GM21515 (cell line): ENCODE results near the gene CIAO3.

Source experiments
- ATAC-seq: cut with Tn5 transposase; IDR thresholded peaks from one replicate; pipeline ENCODE4 v1.9.1; 2021; ENCODE audit not compliant: unreplicated experiment

The CIAO3 gene

DNA sequence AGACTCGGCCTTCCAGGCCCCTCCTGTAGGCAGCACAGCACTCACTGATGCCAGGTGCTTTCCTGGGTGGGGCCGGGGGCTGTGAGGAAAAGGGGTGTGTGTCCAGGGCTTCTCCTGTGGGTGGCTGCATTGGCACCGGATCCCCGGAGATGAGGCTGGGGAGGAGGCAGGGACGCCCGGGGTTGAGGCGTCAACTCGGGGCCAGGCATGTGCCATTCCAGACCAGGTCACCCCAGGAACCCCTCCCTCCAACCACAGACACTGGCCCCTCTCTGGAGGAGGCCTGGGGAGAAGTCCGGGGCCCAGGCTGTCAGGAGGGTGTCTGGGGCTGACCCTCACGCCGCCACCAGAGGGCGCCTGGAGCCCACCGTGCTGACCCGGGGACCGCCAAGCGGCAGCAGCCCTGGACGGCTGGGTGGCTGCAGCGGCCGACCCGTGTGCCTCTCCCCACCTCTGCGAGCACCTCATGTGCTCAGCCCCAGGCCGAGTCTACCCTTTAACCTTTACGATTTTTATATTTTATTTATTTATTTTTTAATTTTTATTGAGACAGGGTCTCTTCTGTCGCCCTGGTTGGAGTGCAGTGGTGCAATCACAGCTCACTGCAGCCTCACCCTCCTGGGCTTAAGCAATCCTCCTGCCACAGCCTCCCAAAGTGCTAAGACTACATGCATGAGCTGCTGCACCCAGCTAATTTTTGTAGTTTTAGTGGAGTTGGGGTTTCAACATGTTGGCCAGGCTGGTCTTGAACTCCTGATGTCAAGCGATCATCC is 29.1 kb downstream of the CIAO3 start:
- ATAC-seq = no peak

GRCh38 chr16:711084-711483 is 29.7 kb downstream of the CIAO3 start:
- no peak for ATAC-seq

- no peak for ATAC-seq
Measured at GRCh38 chr16:710500-711075, 30.2 kb downstream of the CIAO3 start.

DNA sequence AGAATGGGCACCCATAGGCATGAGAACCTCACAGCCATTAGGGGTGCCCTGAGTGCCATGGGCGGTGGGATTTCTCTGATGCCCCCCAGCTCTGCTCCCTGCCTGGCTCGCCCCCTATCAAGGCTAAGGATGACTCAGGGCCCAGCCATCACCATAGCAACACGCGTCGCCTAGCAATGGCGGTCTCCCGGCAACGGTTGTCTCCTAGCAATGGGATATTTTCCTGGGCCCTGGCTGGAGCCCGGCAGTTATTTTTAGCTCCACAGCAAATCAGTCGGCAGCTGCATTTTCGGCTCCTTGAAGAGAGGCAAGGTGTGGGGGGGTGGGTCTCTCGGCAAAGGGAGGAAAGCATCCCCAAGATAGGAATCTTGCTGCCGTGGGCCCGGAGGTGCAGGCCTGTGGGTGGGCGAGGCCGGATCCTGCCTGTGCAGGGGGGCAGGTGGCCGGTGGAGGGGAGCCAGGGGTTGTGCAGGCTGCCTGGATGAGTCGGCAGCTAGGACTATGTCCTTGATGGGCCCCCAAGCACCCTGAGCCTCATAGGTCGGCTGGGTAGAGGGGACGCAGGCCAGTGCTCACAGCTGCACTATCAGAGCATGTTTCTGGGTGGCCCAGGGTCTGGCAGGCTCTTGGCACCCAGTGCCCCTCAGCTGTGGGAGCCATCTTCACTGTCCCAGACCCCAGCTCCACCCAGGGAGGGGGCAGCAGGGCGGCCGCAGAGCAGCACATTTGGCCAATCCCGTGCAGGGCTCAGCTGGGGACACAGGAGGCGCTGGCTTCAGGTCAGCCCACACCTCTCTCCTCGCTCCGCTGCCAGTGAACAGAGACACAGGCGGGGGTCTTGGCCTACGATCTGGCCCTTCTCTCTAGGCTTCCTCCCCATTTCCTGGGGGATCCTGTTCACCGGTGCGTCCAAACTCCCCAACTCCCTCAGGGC is 31.0 kb downstream of the CIAO3 start:
- no peak for ATAC-seq

- ATAC-seq = no peak
Measured at GRCh38 chr16:708959-709358, 31.8 kb downstream of the CIAO3 start.

DNA sequence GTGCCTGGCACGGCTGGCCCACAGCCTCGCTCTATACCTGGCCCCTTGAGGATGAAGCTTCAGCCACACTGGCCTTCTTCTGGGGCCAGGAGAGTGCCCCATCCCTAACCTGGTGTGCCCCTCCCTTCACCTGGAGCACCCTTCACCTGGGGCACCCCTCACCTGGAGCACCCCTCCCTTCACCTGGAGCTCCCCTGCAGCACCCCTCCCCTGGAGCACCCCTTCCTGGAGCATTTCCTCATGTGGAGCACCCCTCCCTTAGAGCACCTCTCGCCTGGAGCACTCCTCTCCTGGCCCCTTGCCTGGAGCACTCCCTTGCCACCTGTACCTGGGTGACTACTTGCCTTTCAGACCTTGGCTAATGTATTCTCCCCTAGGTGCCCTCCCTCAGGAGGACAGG is 32.8 kb downstream of the CIAO3 start:
- no peak for ATAC-seq

- ATAC-seq = no peak
Measured at GRCh38 chr16:707062-707538, 33.7 kb downstream of the CIAO3 start.

GRCh38 chr16:706189-707061 is 34.4 kb downstream of the CIAO3 start:
- ATAC-seq = no peak

GRCh38 chr16:705431-706188 is 35.2 kb downstream of the CIAO3 start, which contains the start of gene FBXL16:
Gene FBXL16 (minus strand): TSS chr16:705801. CDS start chr16:697405, 8,396 bp downstream.
- no peak for ATAC-seq

GRCh38 chr16:704552-705380 is 36.0 kb downstream of the CIAO3 start:
- ATAC-seq = no peak

DNA sequence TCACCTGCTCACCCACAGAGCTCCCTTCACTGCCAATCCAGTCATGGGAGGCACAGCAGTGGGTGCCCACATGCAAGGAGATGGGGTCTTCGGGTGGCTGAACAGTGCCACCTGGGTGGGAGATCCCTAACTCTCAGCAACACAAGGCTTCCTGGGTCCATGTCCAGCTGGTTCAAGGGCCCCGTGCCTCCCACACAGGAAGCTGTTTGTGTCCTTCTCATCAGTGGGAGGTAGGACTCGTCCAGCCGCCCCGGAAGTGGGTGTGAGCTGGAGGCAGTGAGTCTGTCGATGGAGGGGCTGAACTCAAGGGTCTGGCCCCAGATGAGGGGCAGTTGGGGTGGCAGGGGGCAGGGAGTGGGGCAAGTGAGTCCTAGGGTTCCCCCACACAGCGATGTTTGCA is 36.8 kb downstream of the CIAO3 start:
- no peak for ATAC-seq

GRCh38 chr16:703406-703805 is 37.4 kb downstream of the CIAO3 start:
- ATAC-seq = no peak

- ATAC-seq = no peak
Measured at GRCh38 chr16:702341-702740, 38.5 kb downstream of the CIAO3 start.

- ATAC-seq = no peak
Measured at GRCh38 chr16:700684-701584, 39.9 kb downstream of the CIAO3 start.

GRCh38 chr16:698911-699671 is 41.7 kb downstream of the CIAO3 start:
- no peak for ATAC-seq

DNA sequence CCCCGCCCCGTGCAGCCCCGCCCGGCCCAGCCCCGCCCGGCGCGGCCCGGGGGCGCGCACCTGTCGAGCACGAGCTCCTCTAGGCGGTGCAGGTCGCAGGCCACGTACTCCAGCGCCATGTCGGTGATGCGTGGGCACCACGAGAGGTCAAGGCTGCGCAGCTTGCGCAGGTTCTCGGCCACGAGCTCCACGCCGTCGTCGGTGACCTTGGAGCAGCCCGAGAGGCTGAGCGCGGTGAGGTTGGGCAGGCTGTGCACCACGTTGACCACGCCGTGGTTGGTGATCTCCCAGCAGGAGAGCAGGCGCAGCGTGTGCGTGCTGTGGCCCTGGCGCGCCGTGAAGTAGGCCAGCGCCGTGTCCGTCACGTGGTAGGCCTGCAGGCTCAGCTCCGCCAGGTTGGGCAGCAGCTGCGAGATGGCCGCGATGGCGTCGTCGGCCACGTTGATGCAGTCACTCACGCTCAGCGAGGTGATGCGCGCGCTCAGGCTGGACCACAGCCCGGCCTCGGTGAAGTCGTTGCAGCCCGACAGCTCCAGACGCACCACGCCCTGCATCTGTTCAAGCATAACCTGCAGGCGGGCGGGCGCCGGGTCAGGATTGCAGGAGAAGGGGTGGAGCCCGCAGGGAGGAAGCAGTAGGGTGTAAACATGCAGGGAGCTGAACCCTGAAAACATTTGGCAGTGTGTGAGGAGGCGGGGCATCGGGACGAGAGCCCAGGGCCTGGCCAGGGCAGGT is 45.3 kb downstream of the CIAO3 start:
- ATAC-seq = no peak
